SK-MEL-5 (cell line): ENCODE measurements around the gene C5orf15. TPM values are rescaled to one million over a fixed set of nuclear protein-coding genes. Genes with fewer than 3 reads are reported as not detected.
"Not testable (repeated sequence)": the region's sequence is repeated elsewhere in the genome, so short reads cannot be mapped to it uniquely, and the experiment has no call there.

Experiments
- DNase-seq: peaks from one replicate; pipeline ENCODE4 v3.0.0-alpha.2; 2016; ENCODE audit warnings: low read depth, low spot score
- in situ Hi-C: cut with HindIII; loops from 2 replicates; pipeline ENCODE4 v1.10.0; 2016; ENCODE audit warnings: low sequenced_read_pairs, high pct_unique_total_duplicates, low pct_unique_long_range_greater_than_20kb
- total RNA-seq: library from RNA; depleted of rRNA; stranded (reverse); fragments of >200 nt; shearing (Covaris generic); gene quantifications from 2 replicates; pipeline ENCODE4 v1.2.3, GENCODE V29; 2014

C5orf15 gene
- total RNA-seq, 1 experiment from 2014 or later, result 121 TPM

DNA sequence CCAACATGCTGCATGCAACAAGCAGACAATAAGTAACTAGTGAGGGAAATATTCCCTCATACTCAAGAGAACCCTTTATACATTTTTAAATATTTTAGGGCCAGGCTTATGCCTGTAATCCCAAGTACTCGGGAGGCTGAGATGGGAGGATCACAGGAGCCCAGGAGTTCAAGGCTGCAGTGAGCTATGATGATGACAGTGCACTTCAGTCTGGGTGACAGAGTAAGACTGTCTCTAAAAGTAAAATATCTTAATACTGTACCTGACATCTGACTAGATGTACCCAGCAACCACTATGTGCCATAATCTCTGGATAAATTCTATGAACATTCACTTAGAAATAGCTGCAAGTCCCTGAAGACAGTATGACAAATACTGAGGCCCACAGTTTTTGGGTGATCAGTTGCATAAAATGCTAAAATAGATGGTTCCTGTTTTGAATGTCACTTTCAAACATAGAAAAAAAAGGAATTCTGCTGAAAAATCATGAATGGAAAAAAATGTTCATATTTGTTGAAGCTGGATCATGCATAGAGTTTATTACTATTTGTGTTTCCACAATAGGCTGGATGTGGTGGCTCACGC lies 2.0 kb upstream of the C5orf15 start:
- in situ Hi-C loops, result no loop called here
- DNase-seq, result no peak

DNA sequence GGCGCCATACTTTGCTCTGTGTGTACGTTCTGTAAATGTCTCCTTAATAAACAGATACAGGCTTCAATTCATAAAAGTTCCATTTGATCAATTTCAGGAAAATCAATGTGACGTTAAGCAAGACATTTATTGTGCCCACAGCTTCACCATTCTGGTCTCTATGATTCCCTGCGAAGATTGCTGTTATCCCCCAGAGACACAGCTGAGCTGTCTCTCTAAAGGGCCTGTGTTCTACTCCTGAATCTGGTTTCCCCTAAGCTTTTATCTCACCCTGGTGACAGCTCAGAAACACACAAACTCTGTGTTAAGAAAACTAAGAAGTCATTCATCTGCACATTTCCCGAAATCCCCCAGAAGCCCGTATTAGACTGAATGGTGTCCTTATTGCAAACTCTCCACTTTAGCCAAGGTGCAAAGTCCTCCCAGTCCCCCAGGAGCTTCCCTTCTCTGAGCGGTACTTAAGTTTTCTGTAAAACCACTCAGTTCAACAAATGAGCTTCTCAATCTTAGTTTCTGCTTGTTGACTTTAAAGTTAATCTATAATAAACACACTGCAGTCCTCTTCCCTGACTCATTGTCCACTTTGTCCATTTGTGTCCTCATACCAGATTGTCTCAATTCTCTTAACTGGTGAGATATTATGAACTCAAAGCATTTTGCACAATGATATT lies 1.4 kb upstream of the C5orf15 start:
- peak; percentile 99 for DNase-seq
- in situ Hi-C loops, result no loop called here

DNA sequence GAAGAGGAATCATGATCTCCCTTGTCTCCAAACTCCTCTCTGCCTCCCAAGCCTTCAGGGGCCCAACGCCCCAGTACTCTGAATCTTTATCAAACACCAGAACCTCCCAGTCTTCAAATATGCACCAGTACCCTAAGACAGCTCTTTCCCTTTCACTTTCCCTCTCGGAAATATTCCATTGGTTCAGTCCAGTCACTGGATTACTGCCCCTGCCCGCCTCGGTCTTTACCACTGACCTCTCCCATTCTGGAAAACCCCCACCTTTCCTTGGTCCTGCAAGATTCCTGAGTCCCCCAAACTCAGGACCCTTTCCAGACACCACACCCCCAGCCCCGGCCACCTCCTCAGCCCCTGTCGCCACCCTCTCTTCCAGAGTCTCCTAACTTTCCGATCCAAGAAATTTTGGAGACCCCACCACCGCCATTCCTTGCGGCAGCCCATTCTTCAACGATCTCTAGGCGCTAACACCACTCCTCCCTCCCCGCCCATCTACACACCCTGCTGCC lies 674 bp downstream of the C5orf15 start:
- in situ Hi-C loops, result no loop called here

DNA sequence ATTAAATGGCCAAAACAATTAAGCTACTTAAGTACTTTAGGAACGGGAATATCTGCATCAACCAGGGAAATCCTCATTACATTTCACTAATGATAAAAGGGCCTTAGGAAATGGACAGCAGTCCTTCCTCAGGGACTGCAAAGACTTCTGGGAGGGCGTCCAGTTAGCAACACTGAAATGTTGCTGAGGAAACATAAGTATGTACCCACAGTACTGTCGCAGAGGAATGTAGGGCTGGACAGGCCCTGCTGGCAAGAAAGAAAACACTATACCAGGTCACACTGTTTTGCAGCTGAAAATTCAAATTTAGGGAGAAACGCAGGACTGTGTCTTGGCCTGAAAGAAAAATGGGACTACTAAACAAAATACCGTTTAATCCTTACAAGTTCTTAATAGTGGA lies 1.3 kb downstream of the C5orf15 start:
- in situ Hi-C loops, result no loop called here
- no peak for DNase-seq

More for the DNA sequence above, 674 bp downstream of the C5orf15 start:
- DNase-seq, result peak; percentile 29

DNA sequence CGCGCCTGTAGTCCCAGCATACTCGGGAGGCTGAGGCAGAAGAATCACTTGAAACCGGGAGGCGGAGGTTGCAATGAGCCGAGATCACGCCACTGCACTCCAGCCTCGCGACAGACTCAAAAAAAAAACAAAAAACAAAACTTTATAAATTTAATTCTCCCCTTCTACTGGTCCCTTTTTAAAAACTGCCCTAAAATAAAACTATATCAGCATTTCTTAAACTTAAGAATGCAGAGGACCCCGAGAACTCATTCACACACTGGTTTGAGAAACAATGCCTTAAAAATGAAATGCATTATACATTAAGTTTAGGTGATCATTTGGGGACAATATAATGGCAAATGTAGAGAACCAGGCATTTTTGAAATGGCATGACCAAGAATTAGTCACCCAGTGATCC lies 2.3 kb downstream of the C5orf15 start:
- in situ Hi-C loops, result no loop called here
- DNase-seq, result no peak

DNA sequence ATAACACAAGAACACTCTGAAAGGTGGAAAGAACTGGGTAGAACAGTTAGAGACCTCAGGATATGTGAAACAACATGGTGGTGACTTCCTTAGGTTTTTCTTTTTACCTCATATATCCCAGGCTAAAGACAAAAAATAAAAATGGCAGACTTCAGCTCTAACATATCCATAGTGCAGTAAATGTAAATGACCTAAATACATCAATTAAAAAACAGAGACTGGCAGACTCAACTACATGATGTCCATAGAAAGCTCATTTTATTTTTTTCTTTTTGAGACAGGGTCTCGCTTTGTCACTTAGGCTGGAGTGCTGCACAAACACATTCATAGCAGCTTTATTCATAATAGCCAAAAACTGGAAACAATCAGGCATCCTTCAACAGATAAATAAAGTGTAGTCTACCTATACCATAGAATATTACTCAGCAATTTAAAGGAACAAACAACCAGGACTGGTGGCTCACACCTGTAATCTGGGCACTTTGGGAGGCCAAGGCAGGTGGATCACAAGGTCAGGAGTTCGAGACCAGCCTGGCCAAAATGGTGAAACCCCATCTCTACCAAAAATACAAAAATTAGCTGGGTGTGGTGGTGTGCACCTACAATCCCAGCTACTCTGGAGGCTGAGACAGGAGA lies 4.8 kb downstream of the C5orf15 start:
- DNase-seq, result no peak
- in situ Hi-C loops, result no loop called here

DNA sequence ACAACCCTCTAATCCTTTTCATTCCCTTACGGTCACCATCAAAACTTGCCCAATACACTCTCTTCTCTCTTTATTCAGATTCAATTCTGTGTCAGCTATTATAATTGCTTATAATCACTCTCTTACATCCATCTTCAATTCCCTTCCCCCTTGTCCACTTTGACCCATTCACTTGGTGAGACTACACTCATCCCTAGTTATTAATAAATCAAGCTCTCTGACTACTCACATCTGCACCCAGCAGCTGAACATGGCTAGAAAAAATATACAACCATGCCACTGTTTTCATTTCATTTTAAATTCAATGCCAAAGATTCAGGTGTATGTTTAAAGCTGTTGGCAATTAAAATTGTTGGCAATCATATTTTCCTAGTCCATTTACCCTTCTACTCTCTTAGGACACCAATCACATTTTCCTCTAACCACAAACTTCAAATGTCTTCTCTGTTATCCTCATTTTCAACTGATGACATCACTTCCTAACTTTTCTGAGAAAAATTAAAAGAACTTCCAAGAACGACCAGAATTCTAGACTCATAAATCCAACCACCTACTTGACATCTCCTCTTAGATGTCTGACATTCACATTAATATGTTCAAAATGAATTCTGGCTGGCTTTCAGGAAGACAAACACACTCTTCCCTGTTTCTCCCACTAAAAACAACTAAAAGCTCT lies 5.5 kb downstream of the C5orf15 start:
- peak; percentile 17 for DNase-seq

DNA sequence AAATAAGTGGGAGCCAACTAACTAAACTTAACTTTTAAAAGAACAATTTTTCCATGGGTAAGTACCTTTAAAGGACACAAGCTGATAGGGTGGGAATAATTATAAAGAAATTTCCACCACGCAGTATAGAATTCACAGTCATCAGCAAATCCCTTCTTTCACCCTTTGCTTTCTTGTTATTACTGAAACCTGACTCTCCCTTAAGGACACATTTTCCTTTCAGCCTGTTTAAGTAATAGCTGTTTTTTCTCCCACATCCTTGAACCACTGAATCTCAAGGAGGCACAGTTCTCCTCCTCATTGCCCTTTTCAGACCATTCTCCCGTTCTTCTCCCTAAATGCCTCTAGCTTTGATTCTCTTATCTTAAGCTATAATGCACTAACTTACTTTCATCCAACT lies 6.3 kb downstream of the C5orf15 start:
- in situ Hi-C loops, result no loop called here
- DNase-seq, result no peak

More for the DNA sequence above, 5.5 kb downstream of the C5orf15 start:
- in situ Hi-C loops, result no loop called here

DNA sequence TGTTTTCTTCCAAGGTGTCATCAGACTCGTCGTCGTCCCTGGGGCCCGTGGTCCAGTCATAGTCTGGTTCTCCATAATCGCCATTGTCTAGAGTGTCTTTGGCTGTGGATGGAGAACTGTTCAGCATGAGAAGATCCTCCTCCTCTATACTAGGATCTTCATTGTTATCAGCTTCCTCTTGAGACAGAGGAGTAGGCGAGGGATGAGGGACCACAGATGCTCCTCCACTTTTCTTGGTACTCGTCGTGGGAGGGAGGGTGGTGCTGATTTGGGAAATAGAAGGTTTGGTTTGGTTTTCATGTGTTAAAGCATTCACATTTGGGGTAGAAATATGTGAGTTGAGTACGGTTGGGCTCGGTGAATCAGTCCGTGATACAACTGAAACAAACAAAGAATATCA lies 8.8 kb downstream of the C5orf15 start:
- DNase-seq, result no peak
- in situ Hi-C loops, result no loop called here

DNA sequence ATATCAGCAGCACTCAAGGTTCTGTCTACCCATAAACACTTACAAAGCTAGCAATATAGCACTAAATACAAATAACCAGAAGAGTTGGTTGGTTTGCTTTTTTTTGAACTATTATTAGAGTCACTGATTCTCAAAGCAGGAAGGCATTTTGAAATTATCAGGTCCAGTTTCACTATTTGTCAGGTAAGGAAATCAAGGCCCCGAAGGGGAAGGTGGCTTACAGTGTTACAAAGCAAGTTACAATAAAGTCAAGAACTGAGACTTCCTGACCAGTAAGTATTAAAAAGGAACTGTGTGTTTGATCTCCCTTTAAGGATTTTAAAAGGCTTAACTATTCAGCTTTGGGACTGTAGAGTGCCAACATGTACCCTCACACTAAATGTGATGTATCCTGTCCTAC lies 10.8 kb downstream of the C5orf15 start:
- DNase-seq, result no peak
- in situ Hi-C loops, result no loop called here

DNA sequence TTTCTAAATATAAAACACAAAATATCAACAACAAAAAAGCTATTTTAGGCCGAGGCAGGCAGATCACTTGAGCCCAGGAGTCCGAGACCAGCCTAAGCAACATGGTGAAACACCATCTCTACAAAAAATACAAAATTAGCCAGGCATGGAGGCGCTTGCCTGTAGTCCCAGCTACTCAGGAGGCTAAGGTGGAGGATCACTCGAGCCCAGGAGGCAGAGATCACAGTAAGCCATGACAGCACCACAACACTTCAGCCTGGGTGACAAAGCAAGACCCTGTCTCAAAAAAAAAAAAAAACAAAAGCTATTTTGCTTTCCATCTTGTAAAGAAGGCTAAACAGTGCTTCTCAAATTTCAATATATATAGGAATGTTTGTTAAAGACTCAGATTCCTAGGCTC lies 11.3 kb downstream of the C5orf15 start:
- in situ Hi-C loops, result no loop called here
- no peak for DNase-seq

DNA sequence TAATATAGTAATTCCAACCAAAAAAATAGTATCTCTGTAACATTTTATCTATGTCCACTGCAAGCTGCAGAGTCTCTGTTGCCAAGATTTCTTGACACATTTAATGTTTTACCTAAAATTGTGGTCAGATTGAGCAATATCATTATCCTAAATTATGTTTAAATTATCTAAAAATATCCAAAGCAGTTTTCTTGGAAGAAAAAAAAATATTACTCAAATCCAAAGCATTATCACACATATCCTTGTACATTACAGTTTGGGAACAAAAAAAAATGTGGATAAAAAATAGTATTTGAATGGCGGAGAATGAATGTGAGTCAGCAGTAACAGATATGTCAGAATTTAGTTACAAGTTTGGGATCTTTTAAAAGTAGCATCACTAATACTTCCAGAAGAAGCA lies 12.2 kb downstream of the C5orf15 start:
- DNase-seq, in situ Hi-C loops: not testable (repeated sequence)

DNA sequence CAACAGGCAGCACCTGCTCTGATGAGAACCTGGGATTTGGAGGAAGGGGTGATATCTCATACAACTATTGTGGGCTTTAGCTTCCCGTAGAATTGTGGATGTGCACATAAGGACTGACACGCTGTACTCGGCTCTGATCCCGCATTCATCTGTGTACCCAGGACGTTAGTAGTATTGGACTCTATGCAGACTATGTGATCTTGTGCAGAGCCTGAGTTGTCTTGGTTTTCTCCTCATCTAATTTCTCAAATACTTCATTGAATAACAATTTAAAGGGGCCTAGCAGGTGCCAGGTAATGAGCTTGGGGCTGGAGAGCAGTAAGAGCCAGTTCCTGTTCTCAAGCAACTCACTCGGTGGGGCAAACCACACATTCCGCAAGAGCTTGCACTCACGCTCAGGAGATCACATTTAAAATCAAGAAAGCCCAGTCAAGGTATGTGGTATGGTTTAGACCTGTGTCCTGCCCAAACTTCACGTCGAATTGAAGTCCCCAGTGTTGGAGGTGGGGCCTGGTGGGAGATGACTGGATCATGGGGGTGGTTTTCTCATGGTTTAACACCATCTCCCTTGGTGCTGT lies 14.8 kb downstream of the C5orf15 start:
- in situ Hi-C loops, result no loop called here
- no peak for DNase-seq

DNA sequence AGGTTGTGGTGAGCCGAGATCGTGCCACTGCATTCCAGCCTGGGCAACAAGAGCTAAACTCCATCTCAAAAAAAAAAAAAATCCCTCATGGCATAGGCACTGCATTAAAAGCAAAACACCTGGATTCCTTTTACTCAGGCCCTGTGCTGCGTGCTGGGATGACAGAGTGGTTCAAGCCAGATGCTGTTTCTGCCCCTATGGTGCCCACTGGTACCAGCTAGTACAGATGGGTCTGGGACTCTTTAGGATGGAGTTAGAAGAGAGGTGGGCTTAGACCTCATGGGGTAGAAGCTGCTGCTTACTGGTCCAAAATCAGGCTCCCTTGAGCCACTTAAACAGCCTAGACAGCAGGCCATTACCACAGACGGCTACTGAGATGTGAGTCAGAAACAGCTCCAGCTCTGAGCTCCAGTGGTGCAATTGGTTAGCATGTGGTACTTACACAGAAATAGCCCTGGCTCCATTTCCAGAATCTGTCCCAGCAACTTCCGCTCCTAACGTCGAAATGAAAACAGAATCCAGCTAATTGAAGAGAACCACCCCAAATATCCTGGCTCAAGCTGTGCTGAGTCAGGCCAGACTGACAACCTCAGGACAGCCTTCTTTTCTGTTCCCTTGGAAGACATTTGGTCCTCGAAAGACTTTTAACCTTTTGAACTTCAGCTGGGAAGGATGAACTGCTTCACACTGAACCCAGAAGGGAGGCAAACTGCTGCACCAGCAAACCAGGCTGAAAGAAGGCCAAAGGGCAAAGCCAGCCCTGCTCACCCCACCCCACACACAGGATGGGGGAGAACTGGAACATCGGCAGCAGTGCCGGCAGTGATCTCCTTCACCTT lies 15.5 kb downstream of the C5orf15 start:
- no peak for DNase-seq
- in situ Hi-C loops, result no loop called here

DNA sequence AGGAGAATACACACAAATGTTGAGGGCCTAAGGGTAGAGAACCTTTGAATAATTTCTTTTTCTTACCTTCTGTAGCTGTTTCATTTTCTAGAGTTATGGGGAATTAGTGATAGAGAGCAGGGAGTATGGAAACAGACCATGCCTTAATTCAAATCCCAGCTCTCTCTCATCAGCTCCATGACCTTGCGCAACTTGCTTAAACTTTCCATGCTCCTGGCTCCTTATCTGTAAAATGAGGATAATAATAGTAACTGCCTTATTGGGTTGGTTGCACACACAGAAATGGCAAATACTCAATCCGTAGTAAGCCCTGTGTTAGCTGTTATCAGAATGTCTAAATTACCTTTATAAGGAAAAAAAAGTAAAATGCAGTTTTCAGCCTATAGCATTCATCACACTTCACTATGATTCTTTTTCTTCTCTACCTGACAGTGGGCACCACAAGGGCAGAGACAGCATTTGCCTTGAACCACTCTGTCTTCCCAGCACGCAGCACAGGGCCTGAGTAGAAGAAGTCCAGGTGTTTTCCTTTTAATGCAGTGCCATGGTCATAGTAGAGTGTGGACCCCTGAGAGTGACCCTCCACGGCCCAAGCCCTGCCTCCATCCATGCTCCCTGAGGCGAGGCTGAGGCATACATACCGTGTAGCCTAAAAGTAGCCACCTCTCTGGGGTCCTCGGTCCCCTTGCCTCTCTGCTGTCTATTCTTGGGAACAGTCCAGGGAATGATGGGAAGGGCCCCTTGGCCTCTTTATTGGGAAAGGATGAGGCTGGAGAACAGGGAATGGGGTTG lies 17.4 kb downstream of the C5orf15 start:
- in situ Hi-C loops, result no loop called here

DNA sequence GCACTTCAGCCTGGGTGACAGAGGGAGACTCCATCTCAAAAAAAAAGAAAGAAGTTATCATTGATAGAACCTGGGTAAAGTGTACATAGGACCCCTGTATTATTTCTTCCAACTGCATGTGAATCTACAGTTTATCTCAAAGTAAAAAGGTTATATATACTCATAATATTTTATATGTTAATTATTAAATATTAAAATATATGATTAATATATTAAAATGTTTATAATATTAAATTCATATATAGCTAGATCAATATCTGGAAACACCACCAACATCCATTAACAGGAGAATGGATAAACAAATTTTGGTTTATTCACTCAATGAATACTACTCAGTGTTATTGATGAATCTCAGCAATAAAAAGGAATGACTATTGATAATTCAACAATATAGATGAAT lies 19.7 kb downstream of the C5orf15 start:
- no peak for DNase-seq
- in situ Hi-C loops, result no loop called here

More for the DNA sequence above, 17.4 kb downstream of the C5orf15 start:
- DNase-seq, result no peak

DNA sequence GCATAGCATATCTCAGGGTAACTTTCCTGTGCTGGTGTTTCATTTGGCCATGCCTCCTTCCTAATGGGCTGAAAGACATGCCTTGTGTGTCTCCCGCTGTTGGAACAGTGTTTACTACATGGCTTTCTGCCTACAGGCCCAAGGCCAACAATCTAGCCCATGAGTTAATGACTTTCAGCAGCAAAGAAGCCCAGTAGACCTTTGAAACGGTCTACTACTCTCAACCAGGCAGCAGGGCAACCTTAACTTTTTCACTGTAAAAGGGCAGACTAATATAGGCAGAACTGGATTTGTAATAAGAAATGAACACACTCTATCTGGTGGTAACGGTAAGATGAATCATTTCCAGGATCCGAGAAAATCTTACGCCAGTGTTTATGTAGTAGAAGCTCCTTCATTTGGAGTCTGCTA lies 21.0 kb downstream of the C5orf15 start:
- no peak for DNase-seq
- in situ Hi-C loops, result no loop called here
